ENCODE data around the gene LSM10.

The LSM10 gene

DNA sequence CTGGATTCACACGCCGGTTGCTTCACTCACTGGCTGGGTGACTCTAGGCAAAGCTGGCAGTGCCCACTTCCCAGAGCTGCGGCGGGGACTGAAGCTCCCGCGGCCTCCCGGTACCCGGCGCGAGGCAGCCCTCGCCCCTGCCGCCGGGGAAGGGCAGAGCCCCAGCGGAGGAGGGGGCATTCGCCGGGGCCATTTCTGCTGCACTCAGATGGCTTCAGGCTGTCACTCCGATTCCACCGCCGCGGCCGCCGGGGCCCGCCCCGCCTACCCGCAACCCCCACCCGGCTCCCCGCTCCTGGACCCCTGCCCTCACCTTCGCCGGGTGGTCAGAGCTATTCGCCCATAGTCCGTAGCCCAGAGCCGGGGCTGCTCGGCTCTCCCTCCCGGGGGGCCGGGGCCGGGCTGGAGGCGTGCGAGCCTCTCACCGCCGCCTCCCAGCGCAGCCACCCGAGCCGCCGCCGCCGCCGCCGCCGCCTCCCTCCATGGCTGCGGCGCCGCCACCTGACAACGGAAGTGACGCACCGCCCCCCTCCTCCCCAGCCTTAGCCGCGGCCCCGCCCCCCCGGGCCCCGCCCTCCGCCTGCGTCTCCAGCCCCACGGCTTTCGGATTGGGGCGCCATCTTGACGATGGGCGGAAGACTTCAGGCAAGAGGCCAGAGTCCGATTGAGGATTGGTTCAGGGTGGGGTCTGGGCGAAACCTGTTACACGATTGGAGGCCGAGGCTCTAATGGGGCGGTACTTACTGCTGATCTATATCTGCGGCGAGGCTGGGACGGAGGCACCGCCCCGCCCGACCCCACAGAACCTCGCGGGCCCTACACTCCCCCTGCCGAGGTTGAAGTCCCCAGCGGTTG lies 12.1 kb downstream of the LSM10 start, which contains the start of gene STK40:
Gene STK40 (minus strand): TSS at position 515 of the 855 bp plus-strand sequence. CDS start 24,592 bp downstream, outside the sequence.
- intact Hi-C loops (cut with DNase I) = no loop called here
- peak; percentile 95 to 100 (median 98) for DNase-seq

- intact Hi-C loops (cut with DNase I) = no loop called here
- DNase-seq = peak in 9 of 10 donors; percentile 29 to 92 (median 49)
These were observed 12.9 kb downstream of the LSM10 start for GRCh38 chr1:36384542-36385409.

DNA sequence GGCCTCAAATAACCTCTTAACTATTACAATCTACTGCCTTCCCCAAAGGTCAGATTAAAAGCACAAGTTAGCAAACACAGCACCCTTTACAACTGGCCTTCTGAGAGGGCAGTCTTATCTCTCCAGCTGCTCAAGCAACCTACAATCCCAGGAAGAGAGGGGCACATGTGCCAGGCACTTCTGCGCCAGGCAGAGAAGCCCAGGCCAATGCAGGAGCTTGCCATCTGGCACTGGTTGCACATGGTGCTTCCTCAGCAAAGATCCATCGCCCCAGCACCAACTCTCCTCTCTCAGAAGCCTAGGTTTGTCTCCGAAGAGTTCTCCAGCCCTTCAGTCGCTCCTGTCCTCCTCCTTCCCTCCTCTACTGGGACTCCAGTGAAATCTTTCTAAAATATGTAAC lies 14.5 kb downstream of the LSM10 start:
- intact Hi-C loops (cut with DNase I) = no loop called here
- peak in 1 of 10 donors; percentile 41 for DNase-seq

DNA sequence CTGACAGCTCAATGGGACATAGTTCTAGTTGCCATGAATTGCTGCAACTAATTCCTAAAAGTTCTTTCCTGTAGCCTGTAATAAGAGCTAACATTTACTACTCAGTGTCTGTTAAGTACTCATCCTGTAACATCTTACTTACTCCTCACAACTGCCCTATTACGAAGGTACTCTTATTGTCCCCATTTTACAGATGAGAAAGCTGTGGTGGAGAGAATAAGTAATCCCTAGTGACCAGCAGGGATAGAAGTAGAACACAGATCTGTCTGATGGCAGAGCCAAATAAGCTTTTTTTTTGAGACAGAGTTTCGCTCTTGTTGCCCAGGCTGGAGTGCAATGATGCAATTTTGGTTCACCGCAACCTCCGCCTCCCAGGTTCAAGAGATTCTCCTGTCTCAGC lies 15.0 kb downstream of the LSM10 start:
- peak in 1 of 10 donors; percentile 25 for DNase-seq
- intact Hi-C loops (cut with DNase I) = no loop called here

GRCh38 chr1:36382231-36382630 lies 15.5 kb downstream of the LSM10 start:
- DNase-seq = peak in 2 of 10 donors; percentile 55
- intact Hi-C loops (cut with DNase I) = no loop called here

GRCh38 chr1:36381405-36381804 lies 16.3 kb downstream of the LSM10 start:
- intact Hi-C loops (cut with DNase I) = no loop called here
- peak in 1 of 10 donors; percentile 26 for DNase-seq

DNA sequence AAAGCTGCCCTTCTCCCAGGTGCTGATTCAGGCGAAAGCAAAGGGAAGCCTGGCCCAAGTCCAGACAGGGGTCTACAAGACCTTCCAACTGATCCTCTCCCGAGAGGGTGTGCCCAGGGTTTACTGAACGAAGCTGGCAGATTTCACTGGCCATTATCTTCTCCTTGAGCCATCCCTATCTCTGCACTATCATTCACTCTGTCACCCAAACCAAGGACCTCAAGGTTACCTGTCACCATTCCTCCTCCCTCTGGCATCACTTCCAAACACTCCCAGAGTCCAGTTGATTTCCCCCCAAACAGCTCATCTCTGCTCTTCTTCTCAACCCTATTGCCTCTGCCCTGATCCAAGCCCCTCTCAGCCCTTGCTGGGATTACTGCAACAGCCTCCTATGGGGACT lies 16.9 kb downstream of the LSM10 start:
- DNase-seq = peak in 2 of 10 donors; percentile 8 to 18
- intact Hi-C loops (cut with DNase I) = no loop called here

DNA sequence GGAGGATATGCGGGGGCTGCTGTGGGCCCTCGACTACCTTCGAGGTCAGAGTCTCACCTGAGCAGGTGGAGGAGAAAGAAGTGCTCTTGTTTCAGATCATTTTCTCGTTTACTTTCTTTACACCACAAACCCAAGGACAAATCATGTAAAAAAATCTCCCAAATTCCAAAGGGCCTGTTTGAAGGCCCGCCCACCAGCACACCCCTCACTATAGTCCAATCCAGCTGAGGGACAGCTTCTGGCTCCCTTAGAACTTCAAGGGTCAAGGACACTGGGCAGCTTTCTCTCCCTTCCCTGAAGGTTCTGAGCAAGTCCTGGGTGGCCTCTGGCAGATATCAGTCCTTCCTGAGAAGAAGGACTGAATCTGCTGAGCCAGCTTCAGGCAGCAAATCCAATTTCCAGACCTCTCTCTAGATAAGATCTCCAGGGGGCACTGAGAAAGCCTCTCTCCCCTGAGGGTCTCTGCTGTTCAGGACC lies 17.5 kb downstream of the LSM10 start:
- intact Hi-C loops (cut with DNase I) = no loop called here
- peak in 2 of 10 donors; percentile 6 to 22 for DNase-seq

DNA sequence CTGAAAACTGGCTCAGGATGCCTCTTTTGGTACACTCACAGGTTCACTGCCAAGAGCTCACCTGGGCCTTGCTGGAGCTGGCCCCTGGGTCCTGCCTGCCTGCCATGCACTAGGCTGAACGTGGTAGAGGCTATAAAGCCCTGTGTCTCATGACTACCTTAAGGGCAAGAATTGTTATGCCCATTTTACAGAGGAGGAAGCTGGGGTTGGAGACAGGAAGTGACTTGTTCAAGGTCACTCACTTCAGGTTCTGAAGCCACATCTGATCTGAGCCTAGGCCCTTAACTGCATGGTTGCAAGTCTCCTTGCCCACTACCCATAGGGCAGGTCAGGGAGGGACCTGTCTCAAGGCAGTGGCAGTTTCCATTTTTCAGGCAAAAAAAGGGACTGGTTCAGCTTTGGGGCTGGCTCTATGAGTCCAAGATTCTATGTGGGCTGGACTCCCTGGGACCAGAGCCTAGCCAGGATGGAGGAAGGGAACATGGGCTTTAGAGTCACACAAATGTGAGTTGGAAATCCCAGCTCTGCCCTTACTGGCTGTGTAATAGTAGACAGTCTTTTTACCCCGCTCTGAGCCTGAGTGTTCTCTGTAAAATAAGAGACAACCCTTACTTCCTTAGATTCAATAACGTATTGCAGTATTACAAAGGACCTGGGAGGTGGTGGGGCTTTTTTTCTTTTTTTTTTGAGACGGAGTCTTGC lies 19.8 kb downstream of the LSM10 start:
- peak in 1 of 10 donors; percentile 6 for DNase-seq
- intact Hi-C loops (cut with DNase I) = no loop called here

GRCh38 chr1:36372617-36373016 lies 25.1 kb downstream of the LSM10 start:
- peak in 1 of 10 donors; percentile 55 for DNase-seq
- intact Hi-C loops (cut with DNase I) = no loop called here

GRCh38 chr1:36369061-36369861 lies 28.4 kb downstream of the LSM10 start:
- intact Hi-C loops (cut with DNase I) = loop anchor here (10.0 kb wide), 1 partner anchor 214 kb away; the partner anchor contains the start of gene MAP7D1
- DNase-seq = peak in 9 of 10 donors; percentile 48 to 95 (median 76)

- intact Hi-C loops (cut with DNase I) = loop anchor here (10.0 kb wide), 1 partner anchor 213 kb away; the partner anchor contains the start of gene MAP7D1
These were observed 29.9 kb downstream of the LSM10 start for GRCh38 chr1:36367798-36368197.

GRCh38 chr1:36367066-36367465 lies 30.6 kb downstream of the LSM10 start:
- DNase-seq = no peak
- intact Hi-C loops (cut with DNase I) = loop anchor here (10.0 kb wide), 1 partner anchor 212 kb away; the partner anchor contains the start of gene MAP7D1

More at GRCh38 chr1:36367798-36368197, 29.9 kb downstream of the LSM10 start:
- DNase-seq = no peak

GRCh38 chr1:36366091-36366661 lies 31.5 kb downstream of the LSM10 start:
- intact Hi-C loops (cut with DNase I) = loop anchor here (10.0 kb wide), 1 partner anchor 211 kb away; the partner anchor contains the start of gene MAP7D1
- DNase-seq = peak; percentile 47 to 95 (median 76)

DNA sequence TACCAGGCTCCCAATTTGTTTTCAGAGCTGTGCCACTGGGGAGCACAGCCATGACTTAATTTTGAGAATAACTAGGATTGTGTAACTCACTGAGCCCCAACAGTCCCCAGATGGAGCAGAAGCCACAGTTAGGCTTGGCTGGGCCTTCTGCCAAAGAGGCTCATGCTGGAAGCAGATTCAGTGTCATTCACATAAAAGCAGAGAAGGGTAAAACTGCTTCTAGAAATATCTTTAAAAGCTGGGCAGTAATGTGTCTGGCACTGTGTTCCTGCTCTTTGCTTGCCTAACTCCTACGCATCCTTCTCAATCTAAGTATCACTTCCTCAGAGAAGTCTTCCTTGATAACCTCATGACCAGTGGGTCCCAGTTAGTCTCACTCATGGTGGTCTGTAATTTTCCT lies 32.3 kb downstream of the LSM10 start:
- DNase-seq = peak in 9 of 10 donors; percentile 53 to 94 (median 68)
- intact Hi-C loops (cut with DNase I) = loop anchor here (10.0 kb wide), 1 partner anchor 211 kb away; the partner anchor contains the start of gene MAP7D1

GRCh38 chr1:36359911-36360550 lies 37.7 kb downstream of the LSM10 start:
- intact Hi-C loops (cut with DNase I) = loop anchor here (10.0 kb wide), 1 partner anchor 205 kb away; the partner anchor contains the start of gene MAP7D1

DNA sequence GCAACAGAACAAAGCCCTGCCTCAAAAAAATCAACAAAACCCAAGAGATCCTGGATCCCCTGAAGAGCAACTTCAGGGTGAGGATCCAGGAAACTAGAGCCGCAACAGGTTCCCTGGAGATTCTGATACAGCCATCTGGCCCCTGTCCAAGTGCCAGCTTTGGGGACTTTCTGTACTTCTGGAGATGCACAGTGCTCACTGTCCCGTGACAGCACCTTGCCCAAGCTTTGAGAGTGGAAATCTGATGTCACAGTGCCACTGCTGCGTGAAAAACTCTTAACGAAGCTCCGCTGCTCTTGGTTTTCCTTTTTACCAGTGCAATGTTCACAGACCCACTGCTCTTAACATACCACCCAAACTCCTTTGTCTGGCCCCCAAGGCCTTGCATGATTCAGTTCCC lies 38.3 kb downstream of the LSM10 start:
- intact Hi-C loops (cut with DNase I) = no loop called here
- DNase-seq = no peak

More at GRCh38 chr1:36359911-36360550, 37.7 kb downstream of the LSM10 start:
- DNase-seq = no peak

GRCh38 chr1:36358514-36359084 lies 39.1 kb downstream of the LSM10 start:
- intact Hi-C loops (cut with DNase I) = no loop called here
- no peak for DNase-seq

Data from posterior cingulate gyrus (tissue), 11 donors.